GM19023 (cell line): ENCODE results near the gene CACNA1C.
"Not testable (repeated sequence)": the region's sequence is repeated elsewhere in the genome, so short reads cannot be mapped to it uniquely, and the experiment has no call there.

Experiments
- ATAC-seq: cut with Tn5 transposase; IDR thresholded peaks from one replicate; pipeline ENCODE4 v1.9.1; 2021; ENCODE audit warnings: mild to moderate bottlenecking, moderate library complexity; ENCODE audit not compliant: unreplicated experiment

Gene CACNA1C

DNA sequence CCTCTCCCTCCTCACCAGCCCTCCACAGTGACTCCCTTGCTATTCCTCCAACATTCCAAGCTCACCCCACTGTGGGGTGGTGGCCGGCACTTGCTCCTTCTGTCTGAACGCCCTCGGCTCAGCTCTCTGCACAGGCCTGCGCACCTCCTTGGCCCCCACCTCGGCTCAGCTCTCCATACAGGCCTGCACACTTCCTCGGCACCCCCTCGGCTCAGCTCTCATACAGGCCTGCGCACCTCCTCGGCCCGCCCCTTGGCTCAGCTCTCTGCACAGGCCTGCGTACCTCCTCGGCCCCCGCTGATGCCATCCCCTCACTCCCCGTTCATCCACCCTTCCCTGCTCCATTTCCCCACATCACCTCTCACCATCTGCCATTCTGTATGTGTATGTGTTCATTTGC lies 409.3 kb downstream of the CACNA1C start:
- ATAC-seq = no peak

DNA sequence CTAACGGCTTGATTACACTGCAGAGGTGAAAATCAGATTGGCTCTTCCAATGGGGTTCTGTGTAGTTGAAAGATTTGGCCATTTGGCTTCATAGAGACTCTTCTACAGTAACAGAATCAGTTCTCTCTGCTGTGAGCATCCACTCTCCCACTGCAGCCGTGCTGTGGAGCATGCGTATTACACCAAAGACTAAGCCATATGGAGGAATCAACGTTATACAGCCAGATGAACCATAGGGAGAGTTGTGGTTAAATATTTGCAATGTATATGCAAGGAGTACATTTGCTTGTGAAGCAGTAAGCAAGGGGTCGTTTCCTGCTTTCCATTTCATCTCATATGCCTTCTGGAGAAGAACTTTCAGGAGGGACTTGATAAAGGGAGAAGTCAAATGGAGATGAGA lies 410.9 kb downstream of the CACNA1C start:
- no peak for ATAC-seq

DNA sequence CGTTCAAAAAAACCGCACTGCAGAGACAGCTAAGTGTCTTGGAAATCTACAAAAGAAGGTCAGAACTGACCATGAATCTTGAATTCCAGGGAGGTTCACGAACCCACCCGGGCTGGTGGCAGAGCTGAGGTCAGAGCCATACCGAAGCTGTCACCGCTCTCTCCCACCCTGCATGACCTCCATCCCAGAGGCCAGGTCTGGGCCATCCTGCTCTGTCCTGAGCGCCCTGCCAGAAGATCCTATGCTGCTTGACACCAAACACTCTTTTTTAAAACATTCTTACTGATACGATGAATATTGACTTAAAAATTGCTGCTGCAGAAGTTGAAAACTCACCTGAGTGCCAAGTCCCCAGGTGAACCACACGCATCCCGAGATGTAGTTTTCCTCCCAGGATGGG lies 412.9 kb downstream of the CACNA1C start:
- ATAC-seq = no peak

DNA sequence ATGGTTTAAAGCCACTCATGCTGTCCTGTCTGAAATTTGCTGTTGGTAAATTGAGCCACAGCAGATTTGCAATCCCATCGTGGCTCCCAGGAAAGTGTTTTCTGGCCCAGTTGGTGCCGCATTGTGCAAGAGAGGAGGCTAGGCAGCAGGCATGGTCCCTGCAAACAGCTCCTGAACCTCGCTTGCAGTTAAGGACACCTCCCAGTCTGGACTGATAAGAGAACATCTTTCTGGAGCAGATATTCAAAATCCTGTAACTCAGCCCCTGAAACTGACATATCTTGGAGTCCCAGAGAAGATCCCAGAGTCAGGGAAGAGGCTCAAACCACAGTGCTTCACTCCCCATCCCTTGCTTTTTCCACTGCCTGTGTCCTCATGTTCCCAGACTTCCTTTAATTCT lies 413.4 kb downstream of the CACNA1C start:
- no peak for ATAC-seq

DNA sequence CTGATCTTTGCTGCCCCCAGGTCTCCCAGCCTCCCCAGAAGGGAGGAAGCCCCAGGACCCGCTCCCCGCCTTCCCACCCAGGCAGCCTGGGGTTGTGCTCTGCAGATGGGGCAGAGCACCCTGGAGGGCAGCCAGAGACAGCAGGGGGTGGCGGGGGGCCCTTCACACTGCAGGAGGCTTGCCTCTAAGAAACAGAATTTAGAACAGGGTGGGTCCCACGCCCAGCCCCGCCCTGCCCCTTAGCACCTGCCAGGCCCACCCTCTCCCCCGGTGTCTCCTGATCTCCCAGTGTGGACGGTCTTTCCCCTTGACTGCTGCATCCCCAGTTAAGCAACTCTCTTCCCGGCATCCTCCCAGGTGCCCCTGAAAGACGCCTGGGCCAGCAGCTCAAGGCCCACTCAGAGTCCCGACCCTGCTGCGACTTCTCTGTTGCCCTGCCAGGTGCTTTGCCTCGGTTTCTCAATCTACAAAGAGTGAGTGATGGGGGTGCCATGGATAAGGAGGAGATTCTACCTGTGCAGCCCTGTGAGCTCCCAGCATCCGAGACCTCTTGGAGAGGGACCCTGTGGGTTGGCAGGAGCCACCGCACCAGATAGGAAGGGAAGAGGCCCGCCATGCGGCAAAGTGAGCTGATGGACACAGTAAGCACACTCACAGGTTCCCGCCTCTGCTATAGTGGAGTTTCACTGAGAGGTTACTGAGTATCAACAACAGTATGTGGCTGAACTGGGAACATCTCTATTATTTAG lies 414.8 kb downstream of the CACNA1C start:
- no peak for ATAC-seq

DNA sequence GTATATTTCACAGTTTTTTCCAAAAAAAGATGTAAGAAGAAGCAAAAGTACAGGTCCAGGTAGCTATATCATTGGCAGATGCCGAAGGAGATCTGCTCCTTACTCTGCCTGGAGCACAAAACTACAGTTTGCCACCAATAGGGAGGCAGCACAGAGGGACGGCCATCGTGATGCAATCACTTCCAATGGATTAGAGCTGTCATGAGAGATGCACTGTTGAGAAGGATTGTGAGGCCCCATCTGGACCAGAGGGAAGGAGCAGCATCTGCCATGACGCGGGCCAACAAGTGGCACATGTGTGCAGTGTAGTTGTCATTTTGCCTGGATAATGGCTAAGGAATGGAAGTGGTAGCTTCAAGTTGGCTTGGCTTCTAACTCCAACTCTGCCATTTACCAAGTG lies 423.2 kb downstream of the CACNA1C start:
- no peak for ATAC-seq

DNA sequence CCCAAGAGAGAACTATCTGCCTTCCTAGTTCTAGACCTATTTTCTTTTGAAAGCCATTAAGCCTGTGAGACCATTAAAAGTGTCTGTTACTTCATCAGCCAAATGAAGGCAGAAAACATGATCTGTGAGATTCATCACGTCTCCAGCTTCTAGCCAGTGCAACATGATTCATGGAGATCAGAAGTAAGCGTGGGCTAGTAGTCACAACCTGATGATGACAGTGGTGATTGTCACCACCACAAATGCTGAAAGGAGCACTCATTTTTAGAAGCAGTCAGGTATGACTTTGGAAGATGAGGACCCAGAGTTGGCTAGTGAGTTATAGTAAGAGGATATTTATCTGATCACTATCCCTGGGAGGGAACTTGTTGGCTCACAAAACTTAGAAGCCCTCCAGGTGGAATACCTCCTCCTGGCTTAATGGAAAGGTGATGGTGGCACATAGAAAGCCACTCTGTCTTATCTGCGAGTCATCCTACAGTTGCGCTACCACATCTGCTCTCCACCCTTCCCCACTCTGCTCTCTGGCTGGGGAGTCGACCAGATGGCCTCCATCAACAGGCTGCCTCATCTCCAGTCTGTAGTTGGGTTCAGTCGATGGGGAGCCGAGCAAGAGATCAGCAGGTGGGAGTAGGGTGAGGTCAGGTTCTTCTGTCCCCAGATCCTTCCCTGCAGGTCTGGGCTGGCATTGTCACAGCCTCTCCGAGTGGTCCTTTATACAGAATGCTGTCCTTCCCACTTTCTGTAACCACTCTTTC lies 424.4 kb downstream of the CACNA1C start:
- no peak for ATAC-seq

DNA sequence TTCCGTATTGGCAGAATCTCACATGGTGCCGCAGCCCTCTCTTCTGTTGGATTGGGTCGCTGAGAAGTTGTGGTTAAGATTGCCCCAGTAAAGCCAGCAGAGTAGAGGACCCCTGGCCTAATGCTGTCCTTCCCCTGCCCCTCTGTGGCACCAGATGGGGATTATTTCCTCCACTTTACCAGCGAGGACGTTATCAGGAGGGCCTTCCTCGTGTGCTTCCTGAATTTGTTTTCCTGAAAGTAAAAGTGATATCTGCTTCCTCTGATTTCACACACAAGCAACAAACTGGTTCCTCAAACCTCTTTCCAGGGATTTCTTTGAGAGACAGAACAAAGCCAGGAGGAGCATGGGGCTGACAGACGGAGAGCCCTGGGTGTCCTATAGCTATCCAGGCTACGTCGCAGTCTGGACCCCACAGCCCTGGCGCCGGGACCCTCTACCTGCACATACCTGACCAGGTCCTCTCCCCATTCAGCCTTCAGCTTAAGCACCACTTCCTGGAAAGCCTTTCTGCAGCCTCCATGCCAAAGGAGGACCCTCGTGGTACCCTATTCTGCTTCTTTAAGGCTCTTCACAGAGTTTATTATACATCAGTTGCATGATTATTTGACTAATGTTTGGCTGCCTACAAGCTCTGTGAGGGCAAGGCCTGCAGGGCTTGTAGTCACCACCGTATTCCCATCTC lies 427.2 kb downstream of the CACNA1C start:
- ATAC-seq = no peak

DNA sequence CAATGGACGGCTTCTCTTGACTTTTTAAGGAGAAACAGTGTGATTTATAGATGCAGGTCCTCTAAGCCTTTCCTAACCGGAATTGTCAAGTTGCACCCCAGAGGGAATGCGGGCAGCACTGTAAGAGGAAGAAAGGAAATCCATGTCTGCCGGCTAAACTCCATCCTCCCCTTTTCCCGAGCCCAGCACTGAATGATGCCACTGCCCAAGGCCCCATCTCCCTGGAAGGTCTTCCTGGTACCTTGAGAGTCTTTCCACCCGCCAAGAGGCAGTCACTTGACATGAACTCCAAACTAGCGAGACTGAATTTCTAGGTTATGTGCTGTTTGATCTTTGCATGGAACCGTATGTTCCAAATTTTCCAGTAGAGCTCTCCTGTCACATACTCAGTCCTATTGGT lies 428.6 kb downstream of the CACNA1C start:
- ATAC-seq = no peak

DNA sequence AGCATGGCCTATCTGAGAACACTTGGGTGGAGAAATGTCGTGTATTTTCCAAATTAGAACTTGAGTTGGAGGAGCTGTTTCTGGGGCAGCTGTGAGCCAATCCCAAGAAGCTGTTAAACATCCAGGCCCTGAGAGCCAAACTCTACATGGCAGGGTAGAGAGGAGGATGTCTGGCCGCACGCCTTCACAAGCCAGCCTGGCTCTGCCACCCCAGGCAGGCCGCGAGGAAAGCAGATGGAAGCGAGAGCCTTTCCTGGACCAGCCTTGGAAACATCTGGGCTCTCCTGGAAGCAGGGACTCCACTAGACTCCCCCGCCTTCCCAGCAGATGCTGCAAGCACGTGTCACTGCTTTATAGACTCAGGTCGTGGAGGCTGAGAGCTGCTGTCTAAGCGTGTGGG lies 429.2 kb downstream of the CACNA1C start:
- ATAC-seq = no peak

DNA sequence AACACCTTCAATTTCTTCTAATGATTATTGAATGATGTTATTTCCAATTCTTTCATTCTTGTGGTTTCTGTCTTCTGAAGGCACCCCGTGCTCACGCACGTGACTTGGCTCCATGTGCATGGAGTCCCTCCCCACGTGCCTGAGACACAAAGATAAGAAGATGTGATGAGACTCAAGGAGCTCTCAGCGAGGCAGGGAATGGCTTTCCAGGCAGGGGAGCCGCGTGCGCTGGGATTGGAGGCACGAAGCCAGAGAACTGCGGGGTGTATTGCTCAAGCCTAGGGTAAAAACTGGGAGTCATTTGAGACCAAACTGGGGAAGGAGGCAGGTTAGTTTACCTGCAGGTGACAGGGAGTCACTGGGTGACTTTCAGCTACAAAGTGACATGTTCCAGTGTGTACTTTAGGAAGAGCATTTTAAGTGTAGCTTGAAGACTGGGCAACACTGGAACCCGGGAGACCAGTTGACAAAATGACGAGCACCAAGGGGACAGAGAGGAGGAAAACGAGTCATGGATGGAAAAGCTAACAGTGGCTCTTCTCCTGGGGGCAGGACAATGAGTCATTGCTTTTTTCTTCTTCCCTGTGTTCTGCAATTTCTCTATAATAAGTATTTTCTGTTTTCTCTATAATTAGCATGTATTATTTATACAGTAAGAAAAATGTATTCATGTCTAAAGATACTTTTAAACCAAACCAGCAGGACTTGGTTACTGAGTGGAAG lies 430.3 kb downstream of the CACNA1C start:
- no peak for ATAC-seq

DNA sequence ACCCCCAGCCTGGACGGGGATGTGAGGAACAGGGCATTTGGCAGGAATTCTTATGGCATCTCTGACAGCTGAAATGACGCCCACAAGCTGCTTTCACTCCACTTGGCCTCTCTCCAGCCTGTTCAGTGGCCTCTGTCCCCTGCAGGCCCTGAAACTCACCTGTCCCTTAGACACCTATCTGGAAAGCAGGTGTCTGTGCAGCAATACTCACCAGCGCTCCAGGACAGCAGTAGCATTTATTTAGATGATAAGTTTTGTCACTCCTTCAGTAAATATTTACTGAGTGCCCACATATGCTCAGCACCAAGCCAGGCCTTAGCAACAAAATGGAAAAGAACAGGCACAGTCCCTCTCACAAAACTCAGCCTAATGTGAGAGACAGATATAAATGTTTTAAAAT lies 430.9 kb downstream of the CACNA1C start:
- no peak for ATAC-seq

DNA sequence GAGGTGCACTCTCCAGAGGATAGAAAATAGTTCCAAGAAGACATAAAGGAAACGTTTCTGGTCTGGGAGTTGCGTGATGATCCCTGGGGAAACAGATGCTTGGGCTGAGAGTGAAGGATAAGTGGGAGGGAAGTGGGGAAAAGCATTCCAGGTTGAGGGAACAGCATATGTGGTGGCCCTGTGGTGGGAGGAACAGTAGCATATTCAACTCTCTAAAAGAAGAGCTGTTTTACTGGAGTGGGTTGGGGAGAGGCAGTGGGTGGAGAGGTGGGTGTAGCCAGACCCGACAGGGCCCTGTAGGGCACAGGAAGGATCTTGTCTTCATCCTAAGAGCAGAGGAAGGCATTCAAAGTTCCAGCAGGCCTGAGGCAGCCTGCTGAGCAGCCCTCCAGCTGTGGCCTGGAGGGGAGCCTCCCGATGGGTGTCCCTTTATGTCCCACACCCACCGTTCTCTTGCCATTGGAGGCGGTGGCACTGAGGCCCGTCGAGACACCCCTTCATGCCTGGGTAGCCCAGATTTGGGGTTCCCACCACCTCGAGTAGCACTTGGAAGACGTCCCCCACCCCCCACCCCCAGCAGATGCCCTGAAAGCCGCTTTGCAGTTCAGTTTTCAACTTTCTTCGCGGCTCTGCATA lies 431.5 kb downstream of the CACNA1C start:
- no peak for ATAC-seq

DNA sequence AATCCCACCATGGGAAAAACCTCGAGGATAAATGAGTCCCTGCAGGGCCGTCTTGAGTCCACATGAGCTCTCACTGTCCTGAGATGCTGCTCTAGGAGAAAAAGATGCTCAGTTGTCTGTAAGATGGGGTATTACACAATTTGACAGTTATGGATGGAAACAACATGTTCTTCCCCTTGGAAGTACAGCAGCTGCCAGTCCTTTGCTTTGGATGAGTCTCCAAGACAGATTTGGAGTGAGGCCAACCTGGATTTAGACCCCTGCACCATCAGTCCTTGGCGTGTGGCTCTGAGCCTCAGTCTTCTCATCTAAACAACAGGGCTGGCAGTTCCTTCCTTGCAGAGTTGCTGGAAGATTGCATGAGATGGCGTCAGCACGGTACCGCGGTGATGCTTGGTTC lies 432.9 kb downstream of the CACNA1C start:
- no peak for ATAC-seq

DNA sequence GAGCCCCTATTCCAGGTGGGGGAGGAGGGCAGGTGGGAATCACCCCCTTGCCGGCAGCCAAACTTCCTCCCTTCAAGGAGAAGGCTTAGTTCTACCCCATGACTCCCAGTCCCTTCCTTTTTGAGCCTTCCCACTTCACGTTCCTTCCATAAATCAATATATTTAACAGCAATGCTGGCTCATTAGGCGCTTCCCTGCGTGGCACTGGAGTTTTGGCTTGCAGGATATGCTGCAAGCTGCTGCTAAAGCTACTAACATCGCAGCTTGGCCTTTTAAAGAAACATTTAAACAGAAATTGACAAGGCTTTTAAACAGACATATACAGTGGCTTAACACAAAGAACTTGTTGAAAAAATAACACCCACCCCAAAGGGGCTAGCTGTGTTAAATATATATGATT lies 434.0 kb downstream of the CACNA1C start:
- ATAC-seq = no peak

DNA sequence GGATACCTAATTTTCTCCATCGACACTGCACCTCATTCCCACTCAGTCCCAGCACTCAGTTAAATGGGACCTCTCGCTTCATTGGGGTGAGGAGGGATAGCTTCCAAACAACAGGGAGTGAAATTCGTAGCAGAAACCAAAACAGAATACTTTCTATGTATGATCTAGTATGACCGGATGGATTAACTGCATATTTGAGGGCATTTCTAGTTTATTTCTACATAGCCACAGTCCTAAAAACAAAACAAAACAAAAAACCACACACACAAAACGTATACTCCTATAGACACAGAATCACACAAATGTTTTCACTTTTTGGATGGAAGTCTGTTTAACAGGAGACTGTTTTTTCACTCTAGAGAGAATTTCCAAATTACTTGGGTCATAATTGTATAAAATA lies 434.5 kb downstream of the CACNA1C start:
- ATAC-seq = no peak

DNA sequence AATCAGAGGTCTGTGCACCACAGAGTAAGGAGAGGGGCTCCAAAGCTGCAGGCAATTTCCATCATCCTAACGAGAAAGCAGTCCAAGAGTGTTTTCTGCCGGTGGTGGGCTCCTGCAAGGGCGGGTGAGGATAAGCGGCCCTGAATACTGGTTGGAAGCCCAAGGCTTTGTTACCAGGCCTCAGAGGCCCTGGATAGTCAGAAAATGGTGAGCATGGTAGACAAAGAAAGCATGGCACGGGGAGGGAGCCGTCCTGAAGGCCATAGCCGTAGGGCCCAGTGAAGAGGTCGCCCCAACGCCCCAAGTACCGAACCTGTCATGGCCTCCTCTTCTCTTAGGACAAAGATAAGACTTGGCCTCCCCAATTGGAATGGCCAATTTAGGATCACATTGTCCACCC lies 435.3 kb downstream of the CACNA1C start:
- ATAC-seq = no peak

DNA sequence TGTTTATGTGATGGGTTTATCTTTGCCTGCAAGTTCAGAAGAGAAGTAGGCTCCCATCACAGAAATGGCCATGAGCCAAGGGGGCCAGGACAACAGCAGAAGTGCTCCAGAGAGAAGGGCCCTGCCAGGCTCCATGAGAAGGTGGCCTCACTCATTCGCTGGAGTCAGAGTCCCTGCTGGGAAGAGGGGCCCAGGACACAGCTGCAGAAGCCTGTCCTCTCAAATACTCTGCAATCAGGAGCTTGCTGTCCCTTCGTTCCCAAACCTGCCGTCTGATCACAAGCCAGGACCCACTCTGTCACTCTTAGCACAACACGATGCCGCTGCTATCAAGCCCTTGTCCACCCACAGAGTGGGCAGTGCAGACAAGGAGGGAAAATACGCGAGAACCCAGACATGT lies 435.8 kb downstream of the CACNA1C start:
- no peak for ATAC-seq

DNA sequence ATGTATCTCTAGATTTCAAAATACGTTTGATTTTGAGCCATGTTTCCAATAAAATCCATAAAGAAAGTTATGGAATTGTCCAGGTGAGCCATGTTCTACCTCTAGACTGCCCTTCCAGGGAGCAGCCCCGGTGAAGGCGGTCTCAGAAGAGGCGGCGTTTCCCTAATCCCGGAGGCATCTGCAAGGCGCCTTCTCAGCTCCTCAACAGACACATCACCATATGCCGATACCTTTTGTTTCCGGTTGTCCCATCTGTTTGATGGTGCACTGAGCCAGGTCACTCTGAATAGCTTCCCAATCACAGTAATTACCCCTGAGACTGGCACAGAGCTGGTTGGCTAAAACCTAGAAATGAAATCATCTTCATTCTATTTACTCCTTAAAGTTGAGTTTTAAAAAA lies 436.5 kb downstream of the CACNA1C start:
- ATAC-seq = no peak

DNA sequence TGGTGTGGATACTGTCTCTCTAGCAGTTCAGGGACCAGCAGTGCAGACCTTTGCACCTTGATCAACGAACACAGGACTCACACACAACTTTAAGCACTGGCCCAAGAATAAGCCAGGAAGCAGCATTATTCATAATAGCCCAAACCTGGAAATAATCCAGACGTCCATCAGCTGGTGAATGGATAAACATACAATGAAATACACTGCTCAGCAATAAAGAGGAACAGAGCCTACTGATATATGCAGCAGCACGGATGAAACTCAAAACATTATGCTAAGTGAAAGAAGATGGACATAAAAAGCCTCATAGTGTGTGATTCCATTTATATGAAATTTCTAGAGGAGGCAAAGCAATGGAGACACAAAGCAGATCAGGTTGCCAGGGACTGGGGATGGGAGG lies 438.0 kb downstream of the CACNA1C start:
- ATAC-seq = no peak

DNA sequence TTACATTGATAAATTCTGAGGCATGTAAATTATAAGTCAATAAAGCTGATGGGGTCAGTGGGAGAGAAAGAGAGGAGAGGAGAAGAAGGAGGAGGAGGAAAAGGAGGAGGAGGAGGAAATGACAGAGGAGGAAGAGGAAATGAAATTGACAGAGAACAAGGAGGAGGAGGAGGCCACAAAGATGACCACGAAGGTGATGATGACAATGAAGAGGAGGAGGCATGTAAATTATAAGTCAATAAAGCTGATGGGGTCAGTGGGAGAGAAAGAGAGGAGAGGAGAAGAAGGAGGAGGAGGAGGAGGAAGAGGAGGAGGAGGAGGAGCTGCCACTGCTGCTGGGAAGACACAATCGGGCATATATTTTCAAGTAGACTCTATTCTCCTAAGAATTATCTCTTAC lies 438.6 kb downstream of the CACNA1C start:
- not testable (repeated sequence) for ATAC-seq
